ENCODE measurements around the gene SPRR2F. TPM values are rescaled to one million over a fixed set of nuclear protein-coding genes. Genes with fewer than 3 reads are reported as not detected.
"Not testable (repeated sequence)": the region's sequence is repeated elsewhere in the genome, so short reads cannot be mapped to it uniquely, and the experiment has no call there.

Gene SPRR2F
- polyA plus RNA-seq, 4 donors: 0.10 TPM; not detected in 3

DNA sequence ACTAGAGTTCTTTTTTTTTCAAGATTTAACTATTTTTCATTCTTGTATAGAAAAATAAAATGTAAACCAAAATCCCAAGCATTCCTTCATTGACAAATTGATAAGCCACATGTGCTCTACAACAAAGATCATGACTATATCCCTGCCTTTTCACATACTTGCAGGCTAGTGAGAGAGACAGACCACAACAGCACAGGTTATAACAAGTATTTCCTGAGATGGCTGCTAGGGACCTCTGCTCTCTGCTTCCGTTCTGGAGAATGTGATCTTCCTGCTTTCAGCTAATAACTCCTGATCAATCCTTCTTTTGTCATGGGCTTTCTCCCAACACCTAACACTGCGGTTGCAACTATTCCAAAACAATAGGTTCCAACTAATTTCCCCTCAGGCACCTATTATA is 14.0 kb upstream of the SPRR2F start:
- FAIRE-seq: no peak

DNA sequence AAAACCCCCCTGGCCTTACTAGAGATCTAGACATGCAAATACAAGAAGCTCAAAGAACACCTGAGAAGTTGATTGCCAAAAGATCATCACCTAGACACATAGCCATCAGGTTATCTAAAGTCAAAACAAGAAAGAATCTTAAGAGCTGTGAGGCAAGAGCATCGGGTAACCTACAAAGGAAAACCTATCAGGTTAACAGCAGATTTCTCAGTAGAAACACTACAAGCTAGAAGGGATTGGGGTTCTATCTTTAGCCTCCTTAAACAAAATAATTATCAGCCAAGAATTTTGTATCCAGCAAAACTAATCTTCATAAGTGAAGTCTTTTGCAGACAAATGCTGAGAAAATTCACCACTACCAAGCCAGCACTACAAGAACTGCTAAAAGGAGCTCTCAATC is 12.2 kb upstream of the SPRR2F start:
- DNase-seq: no peak
- H3K4me1 ChIP-seq (ENCODE audit: control insufficient read depth in 3 of 3, insufficient read depth in 2 of 3, low read depth in 1 of 3, low read length in 2 of 3): no peaks in the 10 kb centered on the region
- H3K27ac ChIP-seq (ENCODE audit: low read depth in 1 of 3, low read length in 2 of 3): no peak overlapping the region
- WGBS, 3 donors: 89 to 90% (median 89%) methylated on average over 1 of the region's 1 CpG
- no peak overlapping the region for H3K4me3 ChIP-seq (ENCODE audit: low read depth in 1 of 3, low read length in 3 of 3)
- H3K9me3 ChIP-seq (ENCODE audit: control insufficient read depth in 2 of 2, insufficient read depth in 1 of 2, low read depth in 1 of 2, low read length in 1 of 2): no peaks in the 10 kb centered on the region
- no peaks in the 10 kb centered on the region for H3K27me3 ChIP-seq (ENCODE audit: control insufficient read depth in 3 of 3, insufficient read depth in 3 of 3, low read length in 3 of 3)
- no peaks in the 10 kb centered on the region for H3K36me3 ChIP-seq (ENCODE audit: control insufficient read depth in 3 of 3, insufficient read depth in 2 of 3, low read depth in 1 of 3, low read length in 3 of 3)
- FAIRE-seq: no peak

More for the DNA sequence above, 14.0 kb upstream of the SPRR2F start:
- WGBS, 3 donors: 69 to 81% (median 74%) methylated on average over 2 of the region's 2 CpGs
- Histone ChIP-seq H3K27me3 (ENCODE audit: control insufficient read depth in 3 of 3, insufficient read depth in 3 of 3, low read length in 3 of 3) (no peaks in the 10 kb centered on the region), H3K9me3 (ENCODE audit: control insufficient read depth in 2 of 2, insufficient read depth in 1 of 2, low read depth in 1 of 2, low read length in 1 of 2) (no peaks in the 10 kb centered on the region), H3K4me1 (ENCODE audit: control insufficient read depth in 3 of 3, insufficient read depth in 2 of 3, low read depth in 1 of 3, low read length in 2 of 3) (no peaks in the 10 kb centered on the region), H3K4me3 (ENCODE audit: low read depth in 1 of 3, low read length in 3 of 3) (no peak overlapping the region), H3K36me3 (ENCODE audit: control insufficient read depth in 3 of 3, insufficient read depth in 2 of 3, low read depth in 1 of 3, low read length in 3 of 3) (no peaks in the 10 kb centered on the region), H3K27ac (ENCODE audit: low read depth in 1 of 3, low read length in 2 of 3) (no peak overlapping the region)
- DNase-seq: no peak

DNA sequence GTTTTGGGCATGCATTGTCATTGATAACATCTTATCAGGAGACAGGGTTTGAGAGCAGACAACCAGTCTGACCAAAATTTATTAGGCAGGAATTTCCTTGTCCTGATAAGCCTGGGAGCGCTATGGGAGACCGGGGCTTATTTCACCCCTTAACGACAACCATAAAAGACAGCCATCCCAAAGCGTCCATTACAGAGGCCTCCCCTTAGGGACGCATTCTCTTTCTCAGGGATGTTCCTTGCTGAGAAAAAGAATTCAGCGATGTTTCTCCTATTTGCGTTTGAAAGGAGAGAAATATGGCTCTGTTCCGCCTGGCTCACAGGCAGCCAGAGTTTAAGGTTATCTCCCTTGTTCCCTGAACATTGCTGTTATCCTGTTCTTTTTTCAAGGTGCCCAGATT is 10.5 kb upstream of the SPRR2F start:
- not testable (repeated sequence) for H3K36me3 ChIP-seq (ENCODE audit: control insufficient read depth in 3 of 3, insufficient read depth in 2 of 3, low read depth in 1 of 3, low read length in 3 of 3); H3K4me1 ChIP-seq (ENCODE audit: control insufficient read depth in 3 of 3, insufficient read depth in 2 of 3, low read depth in 1 of 3, low read length in 2 of 3); H3K9me3 ChIP-seq (ENCODE audit: control insufficient read depth in 2 of 2, insufficient read depth in 1 of 2, low read depth in 1 of 2, low read length in 1 of 2); FAIRE-seq; H3K27me3 ChIP-seq (ENCODE audit: control insufficient read depth in 3 of 3, insufficient read depth in 3 of 3, low read length in 3 of 3); H3K27ac ChIP-seq (ENCODE audit: low read depth in 1 of 3, low read length in 2 of 3); H3K4me3 ChIP-seq (ENCODE audit: low read depth in 1 of 3, low read length in 3 of 3); DNase-seq
- 80 to 88% (median 83%) methylated on average over 8 of the region's 8 CpGs for WGBS, 3 donors

DNA sequence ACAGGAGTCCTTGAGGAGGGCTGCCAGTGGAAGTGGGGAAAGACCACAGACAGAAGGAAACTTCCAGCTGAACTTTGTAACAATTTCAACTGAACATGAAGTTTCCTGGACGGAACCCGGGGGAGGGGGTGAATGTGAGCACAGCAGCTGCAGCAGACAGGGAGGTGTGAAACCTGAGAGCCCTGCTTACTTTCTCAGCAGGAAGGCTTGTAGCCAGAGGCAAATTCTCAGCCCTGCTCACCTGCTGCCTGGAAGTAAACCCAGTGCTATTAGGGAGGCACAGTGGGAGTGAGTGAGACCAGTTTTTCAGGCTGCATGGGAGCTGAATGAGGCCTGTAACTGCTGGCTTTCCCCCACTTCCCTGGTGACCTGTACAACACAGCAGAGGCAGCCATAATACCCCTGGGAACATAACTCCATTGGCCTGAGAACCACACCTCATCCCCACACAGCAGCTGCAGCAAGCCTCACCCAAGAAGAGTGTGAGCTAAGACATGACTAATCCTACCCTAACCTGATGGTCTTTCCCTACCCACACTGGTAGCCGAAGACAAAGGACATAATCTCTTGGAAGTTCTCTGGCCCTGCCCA is 9.6 kb upstream of the SPRR2F start:
- no peak for FAIRE-seq
- Histone ChIP-seq H3K4me1 (ENCODE audit: control insufficient read depth in 3 of 3, insufficient read depth in 2 of 3, low read depth in 1 of 3, low read length in 2 of 3) (no peaks in the 10 kb centered on the region), H3K9me3 (ENCODE audit: control insufficient read depth in 2 of 2, insufficient read depth in 1 of 2, low read depth in 1 of 2, low read length in 1 of 2) (no peaks in the 10 kb centered on the region), H3K27me3 (ENCODE audit: control insufficient read depth in 3 of 3, insufficient read depth in 3 of 3, low read length in 3 of 3) (no peaks in the 10 kb centered on the region), H3K4me3 (ENCODE audit: low read depth in 1 of 3, low read length in 3 of 3) (no peak overlapping the region), H3K36me3 (ENCODE audit: control insufficient read depth in 3 of 3, insufficient read depth in 2 of 3, low read depth in 1 of 3, low read length in 3 of 3) (no peaks in the 10 kb centered on the region), H3K27ac (ENCODE audit: low read depth in 1 of 3, low read length in 2 of 3) (no peak overlapping the region)
- peak in 1 of 2 donors; percentile 20 for DNase-seq
- WGBS, 3 donors: 18 to 34% (median 32%) methylated on average over 3 of the region's 3 CpGs

DNA sequence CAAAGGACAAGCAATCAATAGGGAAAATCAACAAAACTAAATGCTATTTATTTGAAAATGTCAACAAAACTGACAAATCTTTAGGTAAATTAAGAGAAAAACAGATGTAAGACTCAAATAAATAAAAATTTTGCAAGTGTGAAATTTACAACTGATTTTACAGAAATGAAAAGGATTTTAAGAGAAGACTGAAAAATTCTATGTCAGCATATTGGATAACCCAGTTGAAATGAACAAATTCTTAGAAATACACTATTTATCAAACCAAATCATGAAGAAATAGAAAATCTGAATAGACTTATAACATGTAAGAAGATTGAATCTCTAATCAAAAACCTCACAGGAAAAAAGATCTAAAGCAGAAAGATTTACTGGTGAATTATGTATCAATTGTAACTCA is 7.6 kb upstream of the SPRR2F start:
- H3K4me1 ChIP-seq (ENCODE audit: control insufficient read depth in 3 of 3, insufficient read depth in 2 of 3, low read depth in 1 of 3, low read length in 2 of 3): no peaks in the 10 kb centered on the region
- H3K9me3 ChIP-seq (ENCODE audit: control insufficient read depth in 2 of 2, insufficient read depth in 1 of 2, low read depth in 1 of 2, low read length in 1 of 2): no peaks in the 10 kb centered on the region
- no peak overlapping the region for H3K27ac ChIP-seq (ENCODE audit: low read depth in 1 of 3, low read length in 2 of 3)
- no peaks in the 10 kb centered on the region for H3K36me3 ChIP-seq (ENCODE audit: control insufficient read depth in 3 of 3, insufficient read depth in 2 of 3, low read depth in 1 of 3, low read length in 3 of 3)
- DNase-seq (no peak), FAIRE-seq (no peak)
- no peaks in the 10 kb centered on the region for H3K27me3 ChIP-seq (ENCODE audit: control insufficient read depth in 3 of 3, insufficient read depth in 3 of 3, low read length in 3 of 3)
- H3K4me3 ChIP-seq (ENCODE audit: low read depth in 1 of 3, low read length in 3 of 3): no peak overlapping the region

DNA sequence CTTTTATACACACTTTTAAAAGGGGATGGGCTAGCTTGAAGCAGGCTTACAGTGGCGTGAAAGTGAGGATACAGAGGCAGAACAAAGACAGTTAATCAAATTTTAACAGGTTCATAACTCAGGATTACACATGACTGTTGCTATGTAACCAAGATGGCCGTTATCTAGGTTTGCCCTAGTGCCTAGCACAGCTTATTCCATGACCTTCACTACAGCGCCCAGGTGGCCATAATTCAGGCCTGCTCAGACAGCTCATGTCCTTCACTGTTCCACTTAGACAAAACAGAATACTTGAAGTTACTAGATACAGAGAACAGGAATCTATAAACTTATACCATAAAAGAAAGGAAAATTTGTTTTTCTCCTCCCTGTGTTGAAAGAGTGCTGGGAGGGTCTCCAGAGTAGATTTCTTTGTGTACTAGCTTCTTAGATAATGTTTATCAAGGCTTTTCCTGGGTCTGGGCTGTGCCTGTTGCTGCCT is 6.2 kb upstream of the SPRR2F start:
- 16 to 41% (median 31%) methylated on average over 3 of the region's 3 CpGs for WGBS, 3 donors

DNA sequence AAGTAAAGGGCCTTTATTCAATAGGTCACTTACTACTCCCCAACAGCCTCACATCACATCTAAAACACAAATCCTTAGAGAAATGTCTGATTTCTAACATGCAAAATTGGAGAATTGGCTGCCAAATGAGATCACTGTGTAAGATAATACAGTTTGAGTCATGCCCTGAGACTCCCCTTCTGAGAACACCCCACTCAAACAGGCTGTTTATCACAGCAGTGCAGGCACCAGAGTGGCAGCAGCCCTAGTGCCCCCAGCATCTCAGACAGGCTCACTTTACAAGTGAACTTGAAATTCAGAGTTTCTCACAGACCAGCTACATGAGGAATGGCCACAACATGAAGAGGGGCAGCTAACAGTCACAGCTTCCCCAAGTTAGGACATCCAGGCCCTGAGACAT is 1.9 kb upstream of the SPRR2F start:
- not testable (repeated sequence) for H3K36me3 ChIP-seq (ENCODE audit: control insufficient read depth in 3 of 3, insufficient read depth in 2 of 3, low read depth in 1 of 3, low read length in 3 of 3); H3K4me3 ChIP-seq (ENCODE audit: low read depth in 1 of 3, low read length in 3 of 3); H3K27ac ChIP-seq (ENCODE audit: low read depth in 1 of 3, low read length in 2 of 3); H3K4me1 ChIP-seq (ENCODE audit: control insufficient read depth in 3 of 3, insufficient read depth in 2 of 3, low read depth in 1 of 3, low read length in 2 of 3); H3K27me3 ChIP-seq (ENCODE audit: control insufficient read depth in 3 of 3, insufficient read depth in 3 of 3, low read length in 3 of 3); FAIRE-seq; DNase-seq; H3K9me3 ChIP-seq (ENCODE audit: control insufficient read depth in 2 of 2, insufficient read depth in 1 of 2, low read depth in 1 of 2, low read length in 1 of 2)

More for the DNA sequence above, 6.2 kb upstream of the SPRR2F start:
- Histone ChIP-seq H3K4me1 (ENCODE audit: control insufficient read depth in 3 of 3, insufficient read depth in 2 of 3, low read depth in 1 of 3, low read length in 2 of 3) (no peaks in the 10 kb centered on the region), H3K27me3 (ENCODE audit: control insufficient read depth in 3 of 3, insufficient read depth in 3 of 3, low read length in 3 of 3) (no peaks in the 10 kb centered on the region), H3K9me3 (ENCODE audit: control insufficient read depth in 2 of 2, insufficient read depth in 1 of 2, low read depth in 1 of 2, low read length in 1 of 2) (no peaks in the 10 kb centered on the region), H3K27ac (ENCODE audit: low read depth in 1 of 3, low read length in 2 of 3) (no peak overlapping the region), H3K36me3 (ENCODE audit: control insufficient read depth in 3 of 3, insufficient read depth in 2 of 3, low read depth in 1 of 3, low read length in 3 of 3) (no peaks in the 10 kb centered on the region), H3K4me3 (ENCODE audit: low read depth in 1 of 3, low read length in 3 of 3) (no peak overlapping the region)
- FAIRE-seq (no peak), DNase-seq (no peak)

DNA sequence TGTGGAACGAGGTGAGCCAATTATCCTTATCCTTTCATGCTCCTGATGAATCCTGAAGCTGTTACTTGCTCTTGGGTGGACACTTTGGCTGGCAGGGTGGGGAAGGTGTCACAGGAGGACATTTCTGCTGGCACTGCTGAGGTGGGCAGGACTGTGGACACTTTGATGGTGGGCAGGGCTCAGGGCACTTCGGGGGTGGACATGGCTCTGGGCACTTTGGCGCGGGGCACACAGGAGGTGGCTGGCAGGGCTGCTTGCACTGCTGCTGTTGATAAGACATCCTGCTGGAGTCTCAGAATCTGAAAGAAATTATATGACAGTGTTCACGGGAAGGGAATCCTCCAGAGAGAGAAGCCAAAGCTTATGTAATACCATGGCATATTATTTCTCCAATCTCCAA is 862 bp downstream of the SPRR2F start:
- not testable (repeated sequence) for DNase-seq; H3K36me3 ChIP-seq (ENCODE audit: control insufficient read depth in 3 of 3, insufficient read depth in 2 of 3, low read depth in 1 of 3, low read length in 3 of 3); H3K27me3 ChIP-seq (ENCODE audit: control insufficient read depth in 3 of 3, insufficient read depth in 3 of 3, low read length in 3 of 3); H3K9me3 ChIP-seq (ENCODE audit: control insufficient read depth in 2 of 2, insufficient read depth in 1 of 2, low read depth in 1 of 2, low read length in 1 of 2); H3K4me3 ChIP-seq (ENCODE audit: low read depth in 1 of 3, low read length in 3 of 3); H3K4me1 ChIP-seq (ENCODE audit: control insufficient read depth in 3 of 3, insufficient read depth in 2 of 3, low read depth in 1 of 3, low read length in 2 of 3); H3K27ac ChIP-seq (ENCODE audit: low read depth in 1 of 3, low read length in 2 of 3); FAIRE-seq
- WGBS, 3 donors: 58 to 75% (median 63%) methylated on average over 5 of the region's 5 CpGs

DNA sequence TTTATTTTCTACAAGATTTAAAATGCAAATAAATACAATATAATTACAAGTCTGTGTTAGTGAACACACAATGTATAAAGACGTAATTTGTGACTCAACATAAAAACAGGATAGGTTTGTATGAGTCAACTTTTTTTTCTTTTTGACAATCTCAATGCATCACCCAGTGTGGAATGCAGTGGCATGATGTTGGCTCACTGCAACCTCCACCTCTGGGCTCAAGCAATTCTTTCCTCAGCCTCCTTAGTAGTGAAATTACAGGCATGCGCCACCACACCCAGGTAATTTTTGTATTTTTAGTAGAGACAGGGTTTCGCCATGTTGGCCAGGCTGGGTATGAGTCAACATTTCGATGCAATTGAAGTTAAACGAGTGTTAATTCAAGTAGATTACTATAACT is 13.1 kb downstream of the SPRR2F start:
- Histone ChIP-seq H3K9me3 (ENCODE audit: control insufficient read depth in 2 of 2, insufficient read depth in 1 of 2, low read depth in 1 of 2, low read length in 1 of 2) (no peaks in the 10 kb centered on the region), H3K4me3 (ENCODE audit: low read depth in 1 of 3, low read length in 3 of 3) (no peak overlapping the region), H3K27ac (ENCODE audit: low read depth in 1 of 3, low read length in 2 of 3) (no peak overlapping the region), H3K36me3 (ENCODE audit: control insufficient read depth in 3 of 3, insufficient read depth in 2 of 3, low read depth in 1 of 3, low read length in 3 of 3) (no peaks in the 10 kb centered on the region), H3K4me1 (ENCODE audit: control insufficient read depth in 3 of 3, insufficient read depth in 2 of 3, low read depth in 1 of 3, low read length in 2 of 3) (no peaks in the 10 kb centered on the region), H3K27me3 (ENCODE audit: control insufficient read depth in 3 of 3, insufficient read depth in 3 of 3, low read length in 3 of 3) (no peaks in the 10 kb centered on the region)
- no peak for DNase-seq
- 83 to 91% (median 90%) methylated on average over 5 of the region's 5 CpGs for WGBS, 3 donors
- FAIRE-seq: no peak

All from small intestine (tissue), 7 donors.